Stimulated activated CD4-positive, alpha-beta T cell treated with anti-CD3 and anti-CD28 coated beads, Interleukin-2, amount 100 ng/mL, for 4 hours (primary cell): ENCODE measurements around the gene CYB5R4.
"Not testable (repeated sequence)": the region's sequence is repeated elsewhere in the genome, so short reads cannot be mapped to it uniquely, and the experiment has no call there.

Experiments used
- DNase-seq: peaks from one replicate; pipeline ENCODE4 v3.0.0-alpha.2; 2020; ENCODE audit warnings: low read depth

Gene CYB5R4

GRCh38 chr6:83914953-83915352 lies 55.5 kb downstream of the CYB5R4 start:
- DNase-seq: no peak

- DNase-seq: no peak
Observed at GRCh38 chr6:83917001-83917400, 57.5 kb downstream of the CYB5R4 start.

GRCh38 chr6:83920017-83920416 lies 60.5 kb downstream of the CYB5R4 start:
- no peak for DNase-seq

GRCh38 chr6:83921315-83921714 lies 61.8 kb downstream of the CYB5R4 start:
- no peak for DNase-seq

- DNase-seq: no peak
Observed at GRCh38 chr6:83927470-83927869, 68.0 kb downstream of the CYB5R4 start.

- no peak for DNase-seq
Observed at GRCh38 chr6:83928286-83928685, 68.8 kb downstream of the CYB5R4 start.

GRCh38 chr6:83946201-83946833 lies 86.8 kb downstream of the CYB5R4 start:
- not testable (repeated sequence) for DNase-seq

- not testable (repeated sequence) for DNase-seq
Observed at GRCh38 chr6:83947983-83948382, 88.5 kb downstream of the CYB5R4 start.

GRCh38 chr6:83948851-83949250 lies 89.4 kb downstream of the CYB5R4 start:
- no peak for DNase-seq

GRCh38 chr6:83951423-83951822 lies 91.9 kb downstream of the CYB5R4 start:
- not testable (repeated sequence) for DNase-seq

GRCh38 chr6:83952830-83953229 lies 93.3 kb downstream of the CYB5R4 start:
- DNase-seq: no peak

- no peak for DNase-seq
Observed at GRCh38 chr6:83954371-83954770, 94.9 kb downstream of the CYB5R4 start.

- DNase-seq: no peak
Observed at GRCh38 chr6:83958241-83958685, 98.8 kb downstream of the CYB5R4 start.

- no peak for DNase-seq
Observed at GRCh38 chr6:83960664-83961063, 101.2 kb downstream of the CYB5R4 start.

GRCh38 chr6:83962582-83962981 lies 103.1 kb downstream of the CYB5R4 start:
- DNase-seq: no peak

GRCh38 chr6:83966539-83966938 lies 107.0 kb downstream of the CYB5R4 start:
- DNase-seq: no peak

- DNase-seq: no peak
Observed at GRCh38 chr6:83970582-83970981, 111.1 kb downstream of the CYB5R4 start.

- no peak for DNase-seq
Observed at GRCh38 chr6:83974409-83975050, 115.0 kb downstream of the CYB5R4 start.

- no peak for DNase-seq
Observed at GRCh38 chr6:83976037-83976755, 116.7 kb downstream of the CYB5R4 start.

GRCh38 chr6:83976871-83977270 lies 117.4 kb downstream of the CYB5R4 start:
- DNase-seq: no peak

- DNase-seq: no peak
Observed at GRCh38 chr6:83978324-83978734, 118.8 kb downstream of the CYB5R4 start.

GRCh38 chr6:83978997-83979396 lies 119.5 kb downstream of the CYB5R4 start:
- DNase-seq: no peak

GRCh38 chr6:83984411-83984810 lies 124.9 kb downstream of the CYB5R4 start:
- no peak for DNase-seq
